ENCODE measurements around the gene PLXDC2.

The PLXDC2 gene

DNA sequence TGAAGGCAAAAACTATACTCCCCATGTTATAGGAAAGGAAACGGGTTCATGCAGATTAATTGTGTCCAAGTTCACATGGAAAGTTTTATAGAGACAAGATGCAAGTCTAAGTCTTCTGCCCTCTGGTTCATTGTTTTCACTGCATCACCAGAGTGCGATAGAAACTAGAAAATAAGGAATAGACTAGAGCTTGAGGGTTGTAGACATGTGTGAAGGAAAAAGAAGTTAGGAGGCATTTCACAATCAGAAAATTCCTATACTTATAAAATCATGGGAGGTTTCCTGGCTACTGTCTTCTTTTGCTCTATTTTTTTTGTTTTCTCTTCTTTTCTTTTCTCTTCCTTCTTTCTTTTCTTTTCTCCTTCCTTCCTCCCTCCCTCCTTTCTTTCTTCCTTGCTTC is 329.8 kb downstream of the PLXDC2 start:
- TF ChIP-seq, protein P1, sequence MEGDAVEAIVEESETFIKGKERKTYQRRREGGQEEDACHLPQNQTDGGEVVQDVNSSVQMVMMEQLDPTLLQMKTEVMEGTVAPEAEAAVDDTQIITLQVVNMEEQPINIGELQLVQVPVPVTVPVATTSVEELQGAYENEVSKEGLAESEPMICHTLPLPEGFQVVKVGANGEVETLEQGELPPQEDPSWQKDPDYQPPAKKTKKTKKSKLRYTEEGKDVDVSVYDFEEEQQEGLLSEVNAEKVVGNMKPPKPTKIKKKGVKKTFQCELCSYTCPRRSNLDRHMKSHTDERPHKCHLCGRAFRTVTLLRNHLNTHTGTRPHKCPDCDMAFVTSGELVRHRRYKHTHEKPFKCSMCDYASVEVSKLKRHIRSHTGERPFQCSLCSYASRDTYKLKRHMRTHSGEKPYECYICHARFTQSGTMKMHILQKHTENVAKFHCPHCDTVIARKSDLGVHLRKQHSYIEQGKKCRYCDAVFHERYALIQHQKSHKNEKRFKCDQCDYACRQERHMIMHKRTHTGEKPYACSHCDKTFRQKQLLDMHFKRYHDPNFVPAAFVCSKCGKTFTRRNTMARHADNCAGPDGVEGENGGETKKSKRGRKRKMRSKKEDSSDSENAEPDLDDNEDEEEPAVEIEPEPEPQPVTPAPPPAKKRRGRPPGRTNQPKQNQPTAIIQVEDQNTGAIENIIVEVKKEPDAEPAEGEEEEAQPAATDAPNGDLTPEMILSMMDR (conservative IDR thresholded peaks at IDR 0.05; ENCODE audit: low read depth, low read length), result no peak
- no peak for DNase-seq (ENCODE audit: low read depth)
- H3K4me3 ChIP-seq (ENCODE audit: low read length), result no peak overlapping the region

- no peak for DNase-seq (ENCODE audit: low read depth)
- TF ChIP-seq, protein P1 (conservative IDR thresholded peaks at IDR 0.05; ENCODE audit: low read depth, low read length), result no peak
- no peak overlapping the region for H3K4me3 ChIP-seq (ENCODE audit: low read length)
Observed at GRCh38 chr10:20147684-20148083, 331.5 kb downstream of the PLXDC2 start.

DNA sequence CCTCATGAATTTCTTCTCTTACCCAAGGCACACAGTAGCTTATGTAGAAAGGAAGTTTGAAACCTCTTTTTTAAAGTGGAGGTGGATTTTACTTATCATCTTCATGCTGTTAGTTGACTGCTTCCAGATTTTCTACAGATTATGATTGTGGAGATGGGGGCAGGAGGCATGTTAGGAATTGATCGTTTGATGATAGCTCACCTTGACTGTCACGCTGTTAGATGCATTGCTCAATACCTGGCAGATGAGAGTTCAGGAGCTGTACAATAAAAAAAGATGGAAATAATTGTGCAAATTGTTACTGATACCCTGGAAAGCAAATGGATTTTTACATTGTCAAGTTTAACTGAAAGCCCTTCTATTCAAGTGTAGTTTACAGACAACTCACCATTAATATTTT is 340.3 kb downstream of the PLXDC2 start:
- TF ChIP-seq, protein P1 (conservative IDR thresholded peaks at IDR 0.05; ENCODE audit: low read depth, low read length), result no peak
- H3K4me3 ChIP-seq (ENCODE audit: low read length), result no peak overlapping the region
- no peak for DNase-seq (ENCODE audit: low read depth)

DNA sequence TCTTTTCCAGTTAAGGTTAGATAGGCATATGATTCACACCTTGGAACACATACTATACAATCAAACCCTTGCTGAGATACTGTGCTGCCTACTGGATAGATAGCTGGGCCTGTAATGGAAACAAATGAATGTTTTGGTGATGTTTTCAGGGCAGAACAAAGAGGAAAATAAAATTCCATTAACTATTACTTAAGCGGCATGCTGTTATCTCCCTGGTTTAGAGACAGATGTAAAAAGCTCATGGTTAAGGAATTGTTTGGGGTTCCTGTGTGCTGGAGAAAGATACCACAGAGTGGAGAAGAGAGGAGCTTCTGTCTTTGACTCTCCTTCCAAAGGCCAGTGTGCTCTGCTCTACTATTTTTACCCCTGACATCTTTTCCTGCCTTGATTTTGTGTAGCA is 341.1 kb downstream of the PLXDC2 start:
- DNase-seq (ENCODE audit: low read depth), result no peak
- TF ChIP-seq, protein P1 (conservative IDR thresholded peaks at IDR 0.05; ENCODE audit: low read depth, low read length), result no peak
- no peak overlapping the region for H3K4me3 ChIP-seq (ENCODE audit: low read length)

GRCh38 chr10:20158086-20158485 is 341.9 kb downstream of the PLXDC2 start:
- no peak overlapping the region for H3K4me3 ChIP-seq (ENCODE audit: low read length)
- no peak for DNase-seq (ENCODE audit: low read depth)
- TF ChIP-seq, protein P1 (conservative IDR thresholded peaks at IDR 0.05; ENCODE audit: low read depth, low read length), result no peak

- DNase-seq (ENCODE audit: low read depth), result no peak
- no peak overlapping the region for H3K4me3 ChIP-seq (ENCODE audit: low read length)
- TF ChIP-seq, protein P1 (conservative IDR thresholded peaks at IDR 0.05; ENCODE audit: low read depth, low read length), result no peak
Observed at GRCh38 chr10:20162123-20162522, 345.9 kb downstream of the PLXDC2 start.

DNA sequence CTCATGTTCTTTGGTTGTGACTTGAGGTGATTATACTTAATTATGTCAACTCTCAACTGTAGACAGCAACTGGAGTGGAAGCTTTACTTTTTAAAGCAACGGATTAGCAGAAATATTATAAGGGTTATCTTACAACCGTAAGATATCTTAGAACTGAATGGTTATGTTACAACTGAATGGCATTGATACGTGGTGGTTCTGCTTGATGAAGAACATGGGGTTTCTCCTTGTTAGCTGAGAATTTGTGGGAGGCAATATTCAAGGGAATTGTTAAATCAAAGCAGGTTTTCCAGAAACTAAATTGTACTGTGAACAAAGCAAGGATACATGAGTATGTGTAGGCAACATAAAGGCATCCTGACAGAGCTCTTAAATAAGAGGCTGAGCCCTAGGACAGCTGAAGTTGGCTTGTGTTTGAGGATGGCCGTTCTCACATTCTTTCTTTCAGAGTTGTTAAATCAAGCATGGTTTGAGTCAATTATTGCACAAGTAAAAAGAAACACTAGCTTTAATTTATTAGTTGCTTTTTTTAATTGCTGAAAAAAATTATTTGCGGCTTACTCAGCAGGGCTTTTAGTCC is 350.0 kb downstream of the PLXDC2 start:
- TF ChIP-seq, protein P1 (conservative IDR thresholded peaks at IDR 0.05; ENCODE audit: low read depth, low read length), result no peak

More for the DNA sequence above, 350.0 kb downstream of the PLXDC2 start:
- H3K4me3 ChIP-seq (ENCODE audit: low read length), result no peak overlapping the region
- DNase-seq (ENCODE audit: low read depth), result no peak
